RWPE1 (cell line): ENCODE results near the gene GJC2.

Source experiments
- CTCF ChIA-PET: fragments of 350-600 bp; sonication (Branson Sonifier 250); formaldehyde crosslinking; extraction: SDS; loops from one replicate; lab custom pipeline; 2021; lab: Yijun Ruan, JAX
- POLR2A ChIA-PET: fragments of 400-600 bp; formaldehyde crosslinking; extraction: SDS; loops from one replicate; lab custom pipeline; 2020; ENCODE audit warnings: antibody characterized with exemption; ENCODE audit not compliant: low non-redundant PET; lab: Yijun Ruan, JAX
- DNase-seq: peaks from one replicate; pipeline ENCODE4 v3.0.0; 2012; ENCODE audit warnings: low spot score
- H3K27ac ChIP-seq: fragments of 450-650 bp; 2 replicates; pipeline ENCODE4 v1.5.1; 2017
- TF ChIP-seq, protein P1 (sequence below): fragments of 450-650 bp; conservative IDR thresholded peaks from 2 replicates; pipeline ENCODE4 v1.5.1; 2017; ENCODE audit warnings: low read depth, mild to moderate bottlenecking

The GJC2 gene

DNA sequence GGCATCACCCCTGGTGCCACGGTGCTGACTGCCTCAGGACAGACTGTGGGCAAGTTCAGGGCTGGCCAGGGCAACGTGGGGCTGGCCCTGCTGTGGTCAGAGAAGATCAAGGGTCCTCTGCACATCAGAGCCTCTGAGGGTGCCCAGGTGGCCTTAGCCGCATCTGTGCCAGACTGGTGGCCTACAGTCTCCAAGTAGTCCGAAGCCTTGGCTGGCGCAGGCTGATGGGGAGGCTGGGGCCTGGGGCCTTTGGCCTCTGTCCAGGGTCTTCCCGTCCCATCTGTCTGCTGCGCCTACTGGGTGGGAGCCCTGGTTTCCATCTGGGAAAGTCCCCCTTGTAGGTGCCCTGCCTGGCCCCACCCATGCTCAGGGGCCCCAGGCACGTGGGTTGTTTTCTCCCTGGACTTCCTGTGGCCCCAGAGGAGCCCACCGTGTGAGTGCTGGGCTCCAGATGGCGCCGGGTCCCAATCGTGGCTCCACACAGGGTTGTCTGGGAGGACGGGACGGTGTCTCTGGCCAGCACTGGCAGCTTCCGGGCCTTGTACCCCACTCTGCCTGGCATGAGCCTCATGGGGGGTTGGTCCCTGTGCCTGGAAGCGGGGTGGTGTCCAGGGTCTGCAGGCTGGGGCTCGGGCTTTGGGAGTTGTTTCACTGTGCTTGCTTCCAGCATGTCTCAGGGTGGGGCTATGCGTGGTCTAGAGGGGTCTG, 25.7 kb downstream of the GJC2 start:
- peak overlapping the region; percentile 45 for H3K27ac ChIP-seq
- POLR2A ChIA-PET: no interaction called here
- TF ChIP-seq, protein P1, sequence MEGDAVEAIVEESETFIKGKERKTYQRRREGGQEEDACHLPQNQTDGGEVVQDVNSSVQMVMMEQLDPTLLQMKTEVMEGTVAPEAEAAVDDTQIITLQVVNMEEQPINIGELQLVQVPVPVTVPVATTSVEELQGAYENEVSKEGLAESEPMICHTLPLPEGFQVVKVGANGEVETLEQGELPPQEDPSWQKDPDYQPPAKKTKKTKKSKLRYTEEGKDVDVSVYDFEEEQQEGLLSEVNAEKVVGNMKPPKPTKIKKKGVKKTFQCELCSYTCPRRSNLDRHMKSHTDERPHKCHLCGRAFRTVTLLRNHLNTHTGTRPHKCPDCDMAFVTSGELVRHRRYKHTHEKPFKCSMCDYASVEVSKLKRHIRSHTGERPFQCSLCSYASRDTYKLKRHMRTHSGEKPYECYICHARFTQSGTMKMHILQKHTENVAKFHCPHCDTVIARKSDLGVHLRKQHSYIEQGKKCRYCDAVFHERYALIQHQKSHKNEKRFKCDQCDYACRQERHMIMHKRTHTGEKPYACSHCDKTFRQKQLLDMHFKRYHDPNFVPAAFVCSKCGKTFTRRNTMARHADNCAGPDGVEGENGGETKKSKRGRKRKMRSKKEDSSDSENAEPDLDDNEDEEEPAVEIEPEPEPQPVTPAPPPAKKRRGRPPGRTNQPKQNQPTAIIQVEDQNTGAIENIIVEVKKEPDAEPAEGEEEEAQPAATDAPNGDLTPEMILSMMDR: no peak
- CTCF ChIA-PET: no interaction called here
- no peak for DNase-seq

DNA sequence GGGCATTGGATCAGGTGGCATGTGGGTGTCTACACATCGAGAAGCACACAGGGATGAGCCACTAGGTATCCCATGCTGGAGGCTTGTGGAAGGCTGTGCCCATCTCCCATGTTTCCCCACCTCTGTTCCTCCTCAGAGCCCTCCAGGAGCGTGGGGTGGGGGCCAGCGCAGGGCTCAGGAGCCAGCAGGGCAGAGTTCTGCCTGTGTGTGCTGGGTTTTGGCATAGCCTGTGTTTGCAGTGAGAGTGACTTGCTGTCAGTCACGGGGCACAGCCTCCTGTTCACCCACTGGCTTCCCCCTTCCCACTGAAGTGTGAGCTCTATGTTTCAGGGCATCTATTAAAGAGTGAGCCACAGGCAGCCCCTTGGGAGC, 26.3 kb downstream of the GJC2 start:
- CTCF ChIA-PET: no interaction called here
- TF ChIP-seq, protein P1: no peak
- POLR2A ChIA-PET: no interaction called here
- no peak for DNase-seq
- peak overlapping the region; percentile 45 for H3K27ac ChIP-seq

DNA sequence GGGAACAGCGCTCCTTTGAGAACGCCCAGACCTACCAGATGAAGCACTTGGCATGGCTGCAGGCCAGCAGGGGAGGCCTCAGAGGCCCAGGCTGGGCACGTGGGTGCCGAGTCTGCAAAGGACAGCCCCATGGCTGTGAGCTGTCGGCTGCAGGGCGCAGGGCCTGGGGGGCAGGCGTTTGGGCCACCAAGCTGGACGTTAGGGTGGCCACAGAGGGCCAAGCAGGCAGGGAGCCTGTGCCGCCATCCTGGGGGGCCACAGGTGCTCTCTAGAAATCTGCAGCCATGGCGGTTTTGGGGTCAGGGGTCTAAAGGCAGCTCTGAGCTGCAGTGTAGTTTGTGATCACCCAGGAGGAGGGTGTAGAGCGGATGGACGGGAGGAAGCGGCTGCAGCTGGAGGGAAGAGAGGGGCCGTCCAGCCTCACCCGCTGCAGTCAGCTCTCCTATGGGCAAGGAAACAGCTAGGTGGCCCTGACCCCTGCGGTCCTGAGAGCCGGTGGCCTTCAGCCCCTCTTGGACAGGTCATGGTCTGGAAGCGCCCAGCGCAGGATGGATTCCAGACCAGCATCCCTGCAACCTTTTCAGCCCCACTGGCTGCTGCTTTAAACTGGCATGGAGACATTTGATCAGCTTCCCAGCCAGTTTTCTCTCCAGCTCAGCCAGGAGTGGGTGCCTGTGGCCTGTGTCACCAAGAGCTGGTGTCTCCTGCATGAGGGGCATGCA, 26.9 kb downstream of the GJC2 start:
- peak overlapping the region; percentile 45 for H3K27ac ChIP-seq
- POLR2A ChIA-PET: no interaction called here
- no peak for DNase-seq
- CTCF ChIA-PET: no interaction called here
- TF ChIP-seq, protein P1: no peak

DNA sequence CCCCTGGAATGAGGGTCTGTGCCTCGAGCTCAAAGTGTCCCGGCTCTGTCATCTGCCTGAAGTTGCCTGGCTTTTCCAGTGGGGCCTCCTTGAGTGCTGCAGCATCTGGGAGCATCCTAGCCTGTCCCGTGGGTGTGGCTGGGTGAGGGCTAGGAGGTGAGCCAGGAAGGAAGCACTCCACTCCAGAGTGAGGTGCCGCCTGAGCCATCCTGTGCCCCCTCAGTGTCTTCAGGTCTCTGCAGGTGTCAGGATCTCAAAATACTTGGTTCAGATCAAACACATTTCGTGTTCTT, 27.4 kb downstream of the GJC2 start:
- H3K27ac ChIP-seq: no peak overlapping the region
- DNase-seq: no peak
- CTCF ChIA-PET: interaction anchor here (0.6 kb wide), 1 partner anchor 117 kb away, joined by 3 read pairs; no protein-coding TSS in a partner anchor
- TF ChIP-seq, protein P1: no peak
- POLR2A ChIA-PET: no interaction called here

DNA sequence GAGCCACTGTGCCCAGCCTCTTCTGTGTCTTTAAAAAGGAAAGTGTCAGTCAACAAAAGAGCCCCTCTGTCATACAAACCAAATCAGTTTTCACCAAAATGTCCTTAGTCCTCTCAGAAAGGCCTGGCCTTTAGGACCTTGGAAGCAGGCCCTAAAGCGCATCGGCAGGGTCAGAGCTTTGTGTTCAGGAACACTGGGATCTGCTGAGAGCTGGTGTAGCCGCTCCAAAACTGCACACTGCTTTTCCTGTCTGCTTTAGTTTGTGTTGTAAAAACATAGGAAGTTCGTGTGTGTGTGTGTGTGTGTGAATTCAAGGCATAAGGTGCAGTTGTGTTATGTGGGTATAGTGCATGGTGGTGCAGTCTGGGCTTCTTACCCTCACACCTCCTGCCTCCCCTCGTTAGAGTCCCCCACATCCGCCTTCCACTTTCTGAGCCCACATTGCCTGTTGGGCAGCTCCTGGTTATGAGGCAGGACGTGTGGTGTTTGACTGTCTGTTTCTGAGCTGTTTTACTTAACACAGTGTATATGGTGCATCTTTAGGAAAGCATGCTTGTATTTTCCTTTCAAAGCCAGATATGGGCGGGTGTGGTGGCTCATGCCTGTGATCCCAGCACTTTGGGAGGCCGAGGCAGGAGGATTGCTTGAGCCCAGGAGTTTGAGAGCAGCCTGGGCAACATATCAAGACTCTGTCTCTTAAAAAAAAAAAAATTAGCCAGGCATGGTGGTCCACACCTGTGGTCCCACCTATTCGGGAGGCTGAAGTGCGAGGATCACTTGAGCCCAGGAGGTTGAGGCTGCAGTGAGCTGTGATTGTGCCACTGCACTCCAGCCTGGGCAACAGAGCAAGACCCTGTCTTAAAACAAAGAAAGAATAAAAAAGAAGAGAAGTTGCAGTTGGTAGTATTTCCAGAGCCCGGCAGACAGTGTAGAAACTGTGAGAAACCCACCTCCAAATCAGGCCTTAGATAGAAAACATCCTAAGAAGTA, 28.3 kb downstream of the GJC2 start:
- POLR2A ChIA-PET: no interaction called here
- no peak overlapping the region for H3K27ac ChIP-seq
- TF ChIP-seq, protein P1: no peak
- CTCF ChIA-PET: interaction anchor here (0.6 kb wide), 2 partner anchors 118 to 315 kb away, joined by 3 read pairs; no protein-coding TSS in a partner anchor
- DNase-seq: no peak
